GM13976 (cell line): ENCODE results near the gene MIER3.

Source experiments
- DNase-seq: peaks from one replicate; pipeline ENCODE4 v3.0.0; 2012; ENCODE audit warnings: low spot score
- CTCF ChIP-seq: IDR thresholded peaks from 2 replicates; pipeline ENCODE4 v1.5.1; 2012; ENCODE audit warnings: borderline replicate concordance, mild to moderate bottlenecking; ENCODE audit not compliant: insufficient read depth; ENCODE audit errors: extremely low read depth, missing control alignments, control extremely low read depth
- in situ Hi-C: fragments of 300-500 bp; cut with MboI; formaldehyde crosslinking; loops from one replicate; pipeline ENCODE4 v1.12.0; 2022; ENCODE audit warnings: low sequenced_read_pairs, mixed read lengths, inconsistent platforms; ENCODE audit not compliant: unreplicated experiment

The MIER3 gene

GRCh38 chr5:56909294-56910209 lies 42.4 kb downstream of the MIER3 start, which contains the start of gene SETD9:
Gene SETD9, plus strand, starts transcription at chr5:56909596. Its CDS starts 50 bp downstream, at chr5:56909646.
- in situ Hi-C loops: no loop called here
- TF ChIP-seq CTCF: no peak
- DNase-seq: peak; percentile 98

- TF ChIP-seq CTCF: no peak
- DNase-seq: no peak
- in situ Hi-C loops: no loop called here
Measured at GRCh38 chr5:56908942-56909293, 43.0 kb downstream of the MIER3 start.

- TF ChIP-seq CTCF: peak; percentile 55
- in situ Hi-C loops: no loop called here
Measured at GRCh38 chr5:56900858-56901578, 50.9 kb downstream of the MIER3 start.

GRCh38 chr5:56900395-56900794 lies 51.5 kb downstream of the MIER3 start:
- in situ Hi-C loops: no loop called here
- peak; percentile 4 for DNase-seq
- no peak for TF ChIP-seq CTCF

More at GRCh38 chr5:56900858-56901578, 50.9 kb downstream of the MIER3 start:
- DNase-seq: peak; percentile 47

- no peak for DNase-seq
- TF ChIP-seq CTCF: no peak
- in situ Hi-C loops: loop anchor here (10.0 kb wide), 2 partner anchors 237 to 327 kb away; no protein-coding TSS in a partner anchor
Measured at GRCh38 chr5:56898213-56898612, 53.7 kb downstream of the MIER3 start.

GRCh38 chr5:56896763-56897162 lies 55.2 kb downstream of the MIER3 start:
- TF ChIP-seq CTCF: no peak
- DNase-seq: no peak
- in situ Hi-C loops: loop anchor here (10.0 kb wide), 2 partner anchors 238 to 328 kb away; no protein-coding TSS in a partner anchor
